ENCODE data around the gene SLC2A2. TPM values are rescaled to one million over a fixed set of nuclear protein-coding genes. Genes with fewer than 3 reads are reported as not detected.
"Not testable (repeated sequence)": the region's sequence is repeated elsewhere in the genome, so short reads cannot be mapped to it uniquely, and the experiment has no call there.

Gene SLC2A2
- total RNA-seq, 1 donor from 2014 or later = not detected

DNA sequence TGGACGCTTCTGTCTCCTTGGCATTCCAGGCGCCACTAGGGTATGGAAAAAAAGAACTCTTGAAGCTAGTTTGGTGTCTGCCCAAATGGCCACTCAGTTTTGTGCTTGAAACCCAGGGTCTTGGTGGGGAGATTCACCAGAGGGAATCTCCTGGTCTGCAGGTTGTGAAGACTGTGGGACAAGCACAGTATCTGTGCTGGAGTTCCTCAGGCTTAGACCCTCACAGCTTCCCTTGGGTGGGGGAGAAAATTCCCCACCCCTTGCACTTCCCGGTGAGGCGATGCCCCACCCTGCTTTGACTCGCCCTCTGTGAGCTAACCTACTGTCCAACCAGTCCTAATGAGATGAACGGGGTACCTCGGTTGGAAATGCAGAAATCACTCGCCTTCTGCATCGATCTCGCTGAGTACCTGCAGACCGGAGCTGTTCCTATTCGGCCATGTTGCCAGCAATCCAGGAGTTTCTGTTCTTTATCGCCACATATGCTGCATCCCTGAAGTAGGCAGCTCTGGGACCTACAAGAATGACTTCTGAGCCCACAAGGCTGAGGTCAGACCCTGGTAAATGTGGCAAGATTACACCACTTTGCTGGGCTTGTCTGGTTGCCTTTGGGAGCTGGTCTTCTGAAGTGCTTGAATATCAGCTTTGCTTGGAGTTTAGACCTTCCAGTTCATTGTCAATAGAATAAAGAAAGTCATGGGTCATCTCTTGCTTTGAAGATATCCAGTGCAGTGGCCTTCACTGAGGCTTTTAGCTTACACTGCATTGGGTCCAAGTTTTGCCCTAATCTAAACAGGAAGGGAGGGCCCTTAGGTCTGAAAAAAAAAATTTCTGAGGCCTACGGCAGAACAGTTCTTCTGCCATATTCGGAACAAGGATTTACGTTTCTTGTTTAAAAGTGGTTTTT is 51.0 kb downstream of the SLC2A2 start:
- Histone ChIP-seq H3K4me3 (no peak overlapping the region), H3K27me3 (ENCODE audit: low read depth) (peaks cover 8% of the 10 kb centered on the region), H3K4me1 (no peaks in the 10 kb centered on the region), H3K9me3 (replicated peaks) (no peaks in the 10 kb centered on the region), H3K27ac (replicated peaks) (no peak overlapping the region), H3K36me3 (no peaks in the 10 kb centered on the region)
- no peak for DNase-seq
- intact Hi-C loops (cut with micrococcal nuclease) = no loop called here
- TF ChIP-seq, protein P1, sequence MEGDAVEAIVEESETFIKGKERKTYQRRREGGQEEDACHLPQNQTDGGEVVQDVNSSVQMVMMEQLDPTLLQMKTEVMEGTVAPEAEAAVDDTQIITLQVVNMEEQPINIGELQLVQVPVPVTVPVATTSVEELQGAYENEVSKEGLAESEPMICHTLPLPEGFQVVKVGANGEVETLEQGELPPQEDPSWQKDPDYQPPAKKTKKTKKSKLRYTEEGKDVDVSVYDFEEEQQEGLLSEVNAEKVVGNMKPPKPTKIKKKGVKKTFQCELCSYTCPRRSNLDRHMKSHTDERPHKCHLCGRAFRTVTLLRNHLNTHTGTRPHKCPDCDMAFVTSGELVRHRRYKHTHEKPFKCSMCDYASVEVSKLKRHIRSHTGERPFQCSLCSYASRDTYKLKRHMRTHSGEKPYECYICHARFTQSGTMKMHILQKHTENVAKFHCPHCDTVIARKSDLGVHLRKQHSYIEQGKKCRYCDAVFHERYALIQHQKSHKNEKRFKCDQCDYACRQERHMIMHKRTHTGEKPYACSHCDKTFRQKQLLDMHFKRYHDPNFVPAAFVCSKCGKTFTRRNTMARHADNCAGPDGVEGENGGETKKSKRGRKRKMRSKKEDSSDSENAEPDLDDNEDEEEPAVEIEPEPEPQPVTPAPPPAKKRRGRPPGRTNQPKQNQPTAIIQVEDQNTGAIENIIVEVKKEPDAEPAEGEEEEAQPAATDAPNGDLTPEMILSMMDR (IDR thresholded peaks at IDR 0.05; ENCODE audit: borderline replicate concordance) = no peak

DNA sequence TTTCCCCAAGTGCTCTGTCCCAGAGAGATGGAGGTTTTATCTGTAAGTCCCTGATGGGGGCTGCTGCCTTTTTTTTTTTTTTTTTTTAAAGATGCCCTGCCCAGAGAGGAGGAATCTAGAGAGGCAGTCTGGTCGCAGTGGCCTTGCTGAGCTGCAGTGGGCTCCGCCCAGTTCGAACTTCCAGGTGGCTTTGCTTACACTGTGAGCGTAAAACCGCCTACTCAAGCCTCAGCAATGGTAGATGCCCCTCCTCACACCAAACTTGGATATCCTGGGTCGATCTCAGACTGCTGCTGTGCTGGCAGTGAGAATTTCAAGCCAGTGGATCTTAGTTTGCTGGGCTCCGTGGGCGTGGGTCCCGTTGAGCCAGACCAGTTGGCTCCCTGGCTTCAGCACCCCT is 51.6 kb downstream of the SLC2A2 start:
- TF ChIP-seq, protein P1 (IDR thresholded peaks at IDR 0.05; ENCODE audit: borderline replicate concordance) = no peak
- DNase-seq = no peak
- Histone ChIP-seq H3K4me1 (no peaks in the 10 kb centered on the region), H3K27me3 (ENCODE audit: low read depth) (peaks cover 8% of the 10 kb centered on the region), H3K36me3 (no peaks in the 10 kb centered on the region), H3K9me3 (replicated peaks) (no peaks in the 10 kb centered on the region), H3K4me3 (no peak overlapping the region), H3K27ac (replicated peaks) (no peak overlapping the region)
- intact Hi-C loops (cut with micrococcal nuclease) = no loop called here

DNA sequence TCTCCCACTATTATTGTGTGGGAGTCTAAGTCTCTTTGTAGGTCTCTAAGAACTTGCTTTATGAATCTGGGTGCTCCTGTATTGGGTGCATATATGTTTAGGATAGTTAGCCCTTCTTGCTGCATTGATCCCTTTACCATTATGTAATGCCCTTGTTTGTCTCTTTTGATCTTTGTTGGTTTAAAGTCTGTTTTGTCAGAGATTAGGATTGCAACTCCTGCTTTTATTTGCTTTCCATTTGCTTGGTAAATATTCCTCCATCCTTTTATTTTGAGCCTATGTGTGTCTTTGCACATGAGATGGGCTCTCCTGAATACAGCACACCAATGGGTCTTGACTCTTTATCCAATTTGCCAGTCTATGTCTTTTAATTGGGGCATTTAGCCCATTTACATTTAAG is 53.6 kb downstream of the SLC2A2 start:
- H3K27ac ChIP-seq (replicated peaks); H3K27me3 ChIP-seq (ENCODE audit: low read depth); DNase-seq; H3K4me1 ChIP-seq; H3K9me3 ChIP-seq (replicated peaks); H3K4me3 ChIP-seq; H3K36me3 ChIP-seq; intact Hi-C loops (cut with micrococcal nuclease): not testable (repeated sequence)

DNA sequence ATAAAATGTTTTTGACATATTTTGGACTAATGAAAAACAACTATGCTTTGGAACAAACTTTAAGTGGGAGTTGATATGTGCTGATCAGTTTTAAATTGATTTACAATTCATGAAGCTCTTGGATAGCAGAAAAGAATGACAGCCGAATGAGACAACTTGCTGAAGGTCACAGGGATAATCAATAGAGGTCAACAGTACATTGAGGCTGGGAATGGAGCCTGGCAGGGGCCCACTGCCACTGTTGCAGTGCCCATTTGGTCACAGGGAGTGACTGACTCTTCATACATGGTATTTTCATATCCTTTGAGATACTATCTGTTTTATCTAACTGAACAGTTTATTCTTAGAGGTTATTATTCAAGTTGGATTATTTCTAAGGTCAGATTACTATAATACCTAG is 59.4 kb downstream of the SLC2A2 start:
- Histone ChIP-seq H3K36me3 (no peaks in the 10 kb centered on the region), H3K27ac (replicated peaks) (no peak overlapping the region), H3K4me3 (no peak overlapping the region), H3K27me3 (ENCODE audit: low read depth) (no peaks in the 10 kb centered on the region), H3K4me1 (peaks cover 15% of the 10 kb centered on the region), H3K9me3 (replicated peaks) (no peaks in the 10 kb centered on the region)
- intact Hi-C loops (cut with micrococcal nuclease) = no loop called here
- TF ChIP-seq, protein P1 (IDR thresholded peaks at IDR 0.05; ENCODE audit: borderline replicate concordance) = no peak
- no peak for DNase-seq

DNA sequence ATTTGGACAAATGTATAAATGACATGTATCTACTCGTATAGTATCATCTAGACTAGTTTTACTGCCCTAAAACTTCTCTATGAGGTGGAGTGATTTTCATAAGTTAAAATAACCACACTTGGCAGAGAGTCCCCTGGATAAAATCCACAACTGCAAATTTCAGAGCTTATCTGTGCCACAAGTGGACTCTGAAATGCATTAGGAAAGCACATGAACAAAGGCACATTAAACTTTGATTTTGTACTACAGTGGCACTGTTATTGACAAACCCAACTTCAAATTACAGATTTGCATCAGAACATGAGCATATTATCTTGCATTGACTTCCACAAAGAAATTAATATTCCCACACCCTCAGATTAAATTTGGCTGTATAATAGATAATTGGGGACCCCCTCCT is 60.0 kb downstream of the SLC2A2 start:
- no peak for DNase-seq
- Histone ChIP-seq H3K9me3 (replicated peaks) (no peaks in the 10 kb centered on the region), H3K27ac (replicated peaks) (no peak overlapping the region), H3K27me3 (ENCODE audit: low read depth) (no peaks in the 10 kb centered on the region), H3K4me1 (peaks cover 20% of the 10 kb centered on the region), H3K36me3 (no peaks in the 10 kb centered on the region), H3K4me3 (no peak overlapping the region)
- intact Hi-C loops (cut with micrococcal nuclease) = no loop called here
- TF ChIP-seq, protein P1 (IDR thresholded peaks at IDR 0.05; ENCODE audit: borderline replicate concordance) = no peak

DNA sequence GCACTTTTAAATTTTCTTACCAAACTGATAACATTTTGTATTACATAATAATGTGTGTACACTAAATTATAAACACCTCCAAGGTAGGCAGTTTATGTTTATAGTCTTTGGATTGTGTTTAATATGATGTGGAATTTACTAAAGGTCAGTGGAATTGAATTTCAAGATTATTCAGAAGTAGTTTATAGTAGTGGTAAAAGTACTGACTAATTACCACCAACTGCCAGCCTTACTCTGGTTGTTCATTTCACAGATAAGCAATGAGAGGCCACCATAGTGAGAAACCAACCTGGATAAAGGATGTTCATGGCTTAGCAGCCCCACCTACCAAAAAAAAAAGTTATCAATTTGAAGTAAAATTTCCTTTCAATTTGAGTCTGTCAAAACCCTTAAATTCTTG is 64.1 kb downstream of the SLC2A2 start:
- Histone ChIP-seq H3K27me3 (ENCODE audit: low read depth) (no peaks in the 10 kb centered on the region), H3K9me3 (replicated peaks) (no peaks in the 10 kb centered on the region), H3K4me3 (no peak overlapping the region), H3K36me3 (no peaks in the 10 kb centered on the region), H3K27ac (replicated peaks) (no peak overlapping the region), H3K4me1 (peaks cover 20% of the 10 kb centered on the region)
- TF ChIP-seq, protein P1 (IDR thresholded peaks at IDR 0.05; ENCODE audit: borderline replicate concordance) = no peak
- intact Hi-C loops (cut with micrococcal nuclease) = loop anchor here (5.0 kb wide), 1 partner anchor 605 kb away; no protein-coding TSS in a partner anchor
- DNase-seq = no peak
